CD4-positive, alpha-beta T cell (primary cell): ENCODE results near the gene IGDCC3. TPM values are rescaled to one million over a fixed set of nuclear protein-coding genes. Genes with fewer than 3 reads are reported as not detected.

Experiments
- ATAC-seq: fragments of 200-7000 bp; cut with Tn5 transposase; one replicate; pipeline ENCODE4 v1.10.0; 2022; ENCODE audit warnings: mild to moderate bottlenecking; ENCODE audit not compliant: poor library complexity
- CTCF ChIA-PET: fragments of 350-600 bp; sonication (Branson Sonifier 250); formaldehyde crosslinking; loops from one replicate; lab custom pipeline; 2021; ENCODE audit warnings: antibody characterized with exemption, inconsistent platforms; lab: Charles Lee
- POLR2A ChIA-PET: fragments of 350-600 bp; sonication (Branson Sonifier 250); formaldehyde crosslinking; loops from one replicate; lab custom pipeline; 2021; ENCODE audit warnings: antibody characterized with exemption, inconsistent platforms; lab: Charles Lee
- DNase-seq, 14 experiments: peaks; one replicate each; pipeline ENCODE4 v3.0.0-alpha.2; 2013 to 2020; ENCODE audit warnings: mixed read lengths in 2 of 14
- H3K27ac ChIP-seq, 2 donors: one replicate each; pipeline versions ENCODE4 v1.5.1 to v1.7.0; 2013; ENCODE audit warnings: low read length in 2 of 2, low read depth in 1 of 2, mild to moderate bottlenecking in 1 of 2
- H3K27me3 ChIP-seq, 2 experiments: 1 replicate in 1 of 2; 2 replicates in 1 of 2; pipeline versions ENCODE4 v1.6.1 to v1.7.0; 2013; ENCODE audit warnings: low read length in 2 of 2, control low read depth in 1 of 2, mild to moderate bottlenecking in 1 of 2, moderate library complexity in 1 of 2; ENCODE audit not compliant: insufficient read depth in 2 of 2, control insufficient read depth in 1 of 2
- H3K36me3 ChIP-seq: one replicate; pipeline ENCODE4 v1.6.1; 2013; ENCODE audit warnings: low read length, control low read depth; ENCODE audit not compliant: insufficient read depth
- H3K4me1 ChIP-seq: one replicate; pipeline ENCODE4 v1.6.1; 2013; ENCODE audit warnings: low read length, control low read depth; ENCODE audit not compliant: insufficient read depth
- H3K4me3 ChIP-seq: one replicate; pipeline ENCODE4 v1.5.1; 2013; ENCODE audit warnings: mild to moderate bottlenecking, low read length, moderate library complexity
- H3K9me3 ChIP-seq, 2 experiments: 1 replicate in 1 of 2; 2 replicates in 1 of 2; pipeline versions ENCODE4 v1.6.1 to v1.7.0; 2013; ENCODE audit warnings: low read length in 2 of 2, mild to moderate bottlenecking in 2 of 2, control low read depth in 1 of 2, moderate library complexity in 1 of 2; ENCODE audit not compliant: control insufficient read depth in 1 of 2, insufficient read depth in 1 of 2
- H3K27ac Mint-ChIP-seq: one replicate; pipeline ENCODE4 v1.8.0; 2020; ENCODE audit warnings: mixed read lengths
- H3K27me3 Mint-ChIP-seq: one replicate; pipeline ENCODE4 v1.8.0; 2021; ENCODE audit warnings: mixed read lengths
- H3K36me3 Mint-ChIP-seq: one replicate; pipeline ENCODE4 v1.8.0; 2021; ENCODE audit warnings: low read depth, mixed read lengths
- H3K4me1 Mint-ChIP-seq: one replicate; pipeline ENCODE4 v1.8.0; 2021; ENCODE audit warnings: low read depth, mixed read lengths
- H3K4me3 Mint-ChIP-seq: one replicate; pipeline ENCODE4 v1.8.0; 2020; ENCODE audit warnings: mild to moderate bottlenecking, mixed read lengths
- H3K9me3 Mint-ChIP-seq: one replicate; pipeline ENCODE4 v1.8.0; 2020; ENCODE audit warnings: mixed read lengths
- intact Hi-C, 2 experiments: fragments of 100-400 bp; cut with DNase I in 1 of 2; cut with micrococcal nuclease in 1 of 2; formaldehyde crosslinking; loops; one replicate each; pipeline versions ENCODE4 v1.15.1 to v1.9.0; 2023 to 2025; cut with DNase I, micrococcal nuclease
- total RNA-seq, 174 experiments: library from RNA in 2 of 174; stranded (reverse) in 2 of 174; gene quantifications; one replicate each; pipeline ENCODE4 v1.2.3 and lab custom pipeline; 2021 to 2026
- TF ChIP-seq, protein P1 (sequence below): fragments of 200-600 bp; IDR thresholded peaks from one replicate; pipeline ENCODE4 v1.8.0; 2022; ENCODE audit warnings: antibody characterized with exemption, mild to moderate bottlenecking

Gene IGDCC3
- total RNA-seq, 2 experiments from 2014 or later = not detected

DNA sequence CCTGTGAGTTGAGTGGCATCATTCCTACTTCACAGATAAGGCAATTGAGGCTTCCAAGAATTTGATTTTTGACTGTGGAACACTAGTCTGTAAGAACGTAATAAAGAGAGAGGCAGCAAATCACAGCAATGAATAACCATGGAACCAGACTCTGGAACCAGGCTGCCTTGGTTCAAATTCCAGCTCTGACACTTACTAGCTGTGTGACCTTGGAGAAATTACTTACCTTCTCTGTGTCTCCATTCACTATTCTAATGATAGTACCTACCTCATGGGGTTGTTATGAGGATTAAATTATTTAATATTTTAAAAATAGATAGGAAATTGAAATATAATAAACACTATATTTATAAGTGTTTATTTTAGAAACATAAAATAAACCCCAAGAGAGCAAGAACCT lies 12.6 kb upstream of the IGDCC3 start:
- POLR2A ChIA-PET = no interaction called here
- H3K36me3 Mint-ChIP-seq = no peaks in the 10 kb centered on the region
- no peaks in the 10 kb centered on the region for H3K9me3 ChIP-seq
- no peaks in the 10 kb centered on the region for H3K9me3 Mint-ChIP-seq
- peaks cover 26 to 34% of the 10 kb centered on the region in 2 experiments for H3K27me3 ChIP-seq
- no peak overlapping the region for H3K27ac Mint-ChIP-seq
- peaks cover 5% of the 10 kb centered on the region for H3K4me1 ChIP-seq
- no peak overlapping the region for H3K27ac ChIP-seq
- DNase-seq (no peak), ATAC-seq (no peak)
- intact Hi-C loops = no loop called here
- CTCF ChIA-PET = no interaction called here
- H3K4me3 Mint-ChIP-seq = no peak overlapping the region
- H3K4me1 Mint-ChIP-seq = peaks cover 3% of the 10 kb centered on the region
- TF ChIP-seq, protein P1, sequence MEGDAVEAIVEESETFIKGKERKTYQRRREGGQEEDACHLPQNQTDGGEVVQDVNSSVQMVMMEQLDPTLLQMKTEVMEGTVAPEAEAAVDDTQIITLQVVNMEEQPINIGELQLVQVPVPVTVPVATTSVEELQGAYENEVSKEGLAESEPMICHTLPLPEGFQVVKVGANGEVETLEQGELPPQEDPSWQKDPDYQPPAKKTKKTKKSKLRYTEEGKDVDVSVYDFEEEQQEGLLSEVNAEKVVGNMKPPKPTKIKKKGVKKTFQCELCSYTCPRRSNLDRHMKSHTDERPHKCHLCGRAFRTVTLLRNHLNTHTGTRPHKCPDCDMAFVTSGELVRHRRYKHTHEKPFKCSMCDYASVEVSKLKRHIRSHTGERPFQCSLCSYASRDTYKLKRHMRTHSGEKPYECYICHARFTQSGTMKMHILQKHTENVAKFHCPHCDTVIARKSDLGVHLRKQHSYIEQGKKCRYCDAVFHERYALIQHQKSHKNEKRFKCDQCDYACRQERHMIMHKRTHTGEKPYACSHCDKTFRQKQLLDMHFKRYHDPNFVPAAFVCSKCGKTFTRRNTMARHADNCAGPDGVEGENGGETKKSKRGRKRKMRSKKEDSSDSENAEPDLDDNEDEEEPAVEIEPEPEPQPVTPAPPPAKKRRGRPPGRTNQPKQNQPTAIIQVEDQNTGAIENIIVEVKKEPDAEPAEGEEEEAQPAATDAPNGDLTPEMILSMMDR = no peak
- peaks cover 49% of the 10 kb centered on the region for H3K27me3 Mint-ChIP-seq
- no peak overlapping the region for H3K4me3 ChIP-seq
- H3K36me3 ChIP-seq = no peaks in the 10 kb centered on the region

GRCh38 chr15:65389226-65389625 lies 11.4 kb upstream of the IGDCC3 start:
- DNase-seq (no peak), ATAC-seq (no peak)
- Mint-ChIP-seq H3K9me3 (no peaks in the 10 kb centered on the region), H3K27me3 (peaks cover 38% of the 10 kb centered on the region), H3K27ac (no peak overlapping the region), H3K4me3 (no peak overlapping the region), H3K36me3 (no peaks in the 10 kb centered on the region), H3K4me1 (peaks cover 4% of the 10 kb centered on the region)
- H3K4me1 ChIP-seq = peaks cover 17% of the 10 kb centered on the region
- TF ChIP-seq, protein P1 = no peak
- no peak overlapping the region for H3K27ac ChIP-seq
- ChIA-PET CTCF (no interaction called here), POLR2A (no interaction called here)
- H3K27me3 ChIP-seq = peaks cover 15 to 21% of the 10 kb centered on the region in 2 experiments
- H3K9me3 ChIP-seq = no peaks in the 10 kb centered on the region
- intact Hi-C loops = loop anchor here in 1 of 2 experiments (5.0 kb wide), 3 partner anchors 202 to 657 kb away; partner anchors contain the start of gene CLPX
- H3K4me3 ChIP-seq = no peak overlapping the region
- no peaks in the 10 kb centered on the region for H3K36me3 ChIP-seq

GRCh38 chr15:65388306-65389080 lies 10.7 kb upstream of the IGDCC3 start:
- Histone ChIP-seq H3K36me3 (no peaks in the 10 kb centered on the region), H3K9me3 (no peaks in the 10 kb centered on the region), H3K27ac (no peak overlapping the region), H3K27me3 (peaks cover 7 to 15% of the 10 kb centered on the region in 2 experiments), H3K4me1 (peaks cover 17% of the 10 kb centered on the region), H3K4me3 (no peak overlapping the region)
- TF ChIP-seq, protein P1 = no peak
- Mint-ChIP-seq H3K36me3 (no peaks in the 10 kb centered on the region), H3K27me3 (peaks cover 35% of the 10 kb centered on the region), H3K9me3 (no peaks in the 10 kb centered on the region), H3K27ac (no peak overlapping the region), H3K4me1 (peaks cover 4% of the 10 kb centered on the region), H3K4me3 (no peak overlapping the region)
- ChIA-PET POLR2A (no interaction called here), CTCF (no interaction called here)
- no peak for ATAC-seq
- DNase-seq = no peak
- intact Hi-C loops = loop anchor here in 1 of 2 experiments (5.0 kb wide), 3 partner anchors 201 to 656 kb away; partner anchors contain the start of gene CLPX
